ENCODE results near the gene DBNDD2. TPM values are rescaled to one million over a fixed set of nuclear protein-coding genes. Genes with fewer than 3 reads are reported as not detected.

DBNDD2 gene
- total RNA-seq, 1 experiment from 2014 or later, result 69.0 TPM

DNA sequence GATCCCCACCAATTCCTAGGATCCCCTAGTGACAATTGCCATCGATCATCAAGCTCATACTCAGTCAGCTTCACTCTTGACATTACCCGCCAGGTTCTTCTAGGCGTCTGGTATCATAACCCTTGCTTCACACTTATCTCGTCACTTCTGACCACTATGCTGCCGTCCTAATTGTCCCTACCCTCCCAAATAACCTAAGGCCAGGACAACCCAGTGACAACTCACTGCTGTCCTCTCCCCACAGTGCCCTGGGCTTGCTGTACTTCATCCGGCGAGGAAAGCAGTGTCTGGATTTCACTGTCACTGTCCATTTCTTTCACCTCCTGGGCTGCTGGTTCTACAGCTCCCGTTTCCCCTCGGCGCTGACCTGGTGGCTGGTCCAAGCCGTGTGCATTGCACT is 41.5 kb upstream of the DBNDD2 start:
- H3K79me2 ChIP-seq (ENCODE audit: low read depth), result peaks cover 27% of the 10 kb centered on the region
- no peak for DNase-seq
- TF ChIP-seq, protein P1, sequence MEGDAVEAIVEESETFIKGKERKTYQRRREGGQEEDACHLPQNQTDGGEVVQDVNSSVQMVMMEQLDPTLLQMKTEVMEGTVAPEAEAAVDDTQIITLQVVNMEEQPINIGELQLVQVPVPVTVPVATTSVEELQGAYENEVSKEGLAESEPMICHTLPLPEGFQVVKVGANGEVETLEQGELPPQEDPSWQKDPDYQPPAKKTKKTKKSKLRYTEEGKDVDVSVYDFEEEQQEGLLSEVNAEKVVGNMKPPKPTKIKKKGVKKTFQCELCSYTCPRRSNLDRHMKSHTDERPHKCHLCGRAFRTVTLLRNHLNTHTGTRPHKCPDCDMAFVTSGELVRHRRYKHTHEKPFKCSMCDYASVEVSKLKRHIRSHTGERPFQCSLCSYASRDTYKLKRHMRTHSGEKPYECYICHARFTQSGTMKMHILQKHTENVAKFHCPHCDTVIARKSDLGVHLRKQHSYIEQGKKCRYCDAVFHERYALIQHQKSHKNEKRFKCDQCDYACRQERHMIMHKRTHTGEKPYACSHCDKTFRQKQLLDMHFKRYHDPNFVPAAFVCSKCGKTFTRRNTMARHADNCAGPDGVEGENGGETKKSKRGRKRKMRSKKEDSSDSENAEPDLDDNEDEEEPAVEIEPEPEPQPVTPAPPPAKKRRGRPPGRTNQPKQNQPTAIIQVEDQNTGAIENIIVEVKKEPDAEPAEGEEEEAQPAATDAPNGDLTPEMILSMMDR (conservative IDR thresholded peaks at IDR 0.05), result no peak
- no peak for TF ChIP-seq EZH2 (IDR thresholded peaks at IDR 0.05; ENCODE audit: low read depth)
- ChIA-PET POLR2A (ENCODE audit: unreplicated experiment) (no interaction called here), CTCF (interaction anchor here (0.5 to 1.5 kb wide), 2 partner anchors 43 to 71 kb away, joined by 3 to 6 read pairs; no protein-coding TSS in a partner anchor)
- no peak overlapping the region for H2AFZ ChIP-seq
- H3K27me3 ChIP-seq (ENCODE audit: insufficient read depth, low read depth), result no peaks in the 10 kb centered on the region
- no peaks in the 10 kb centered on the region for H3K9me2 ChIP-seq (ENCODE audit: insufficient read depth)
- H4K20me1 ChIP-seq (ENCODE audit: insufficient read depth), result peaks cover 7% of the 10 kb centered on the region; the same call in 1 of the 2 replicates
- no peak overlapping the region for H3K4me3 ChIP-seq
- no peaks in the 10 kb centered on the region for H3K9me3 ChIP-seq (ENCODE audit: insufficient read depth, low read depth)
- H3K27ac ChIP-seq, result no peak overlapping the region
- H3K4me1 ChIP-seq (replicated peaks; ENCODE audit: insufficient read depth), result peaks cover 6% of the 10 kb centered on the region
- BruUV-seq (replicated peaks), result no TSS peak
- intact Hi-C loops (cut with micrococcal nuclease; ENCODE audit: unreplicated experiment), result no loop called here
- no peak overlapping the region for H3K4me2 ChIP-seq
- H3K36me3 ChIP-seq (ENCODE audit: low read depth), result peaks cover 22% of the 10 kb centered on the region; the same call in 1 of the 2 replicates
- H3F3A ChIP-seq (ENCODE audit: insufficient read depth, low read depth), result peaks cover 3% of the 10 kb centered on the region; the same call in 1 of the 2 replicates

DNA sequence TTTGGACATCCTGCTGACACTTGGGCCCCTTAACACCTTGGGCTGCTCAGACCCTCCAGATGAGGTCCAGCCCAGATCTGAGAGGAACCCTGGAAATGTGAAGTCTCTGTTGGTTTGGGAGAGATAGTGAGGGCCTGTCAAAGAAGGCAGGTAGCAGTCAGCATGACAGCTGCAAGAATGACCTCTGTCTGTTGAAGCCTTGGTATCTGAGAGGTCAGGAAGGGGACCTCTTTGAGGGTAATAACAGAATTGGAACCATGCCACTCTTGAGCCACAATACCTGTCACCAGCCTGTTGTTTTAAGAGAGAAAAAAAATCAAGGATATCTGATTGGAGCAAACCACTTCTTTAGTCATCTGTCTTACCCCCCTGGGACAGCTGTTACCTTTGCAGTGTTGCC is 41.0 kb upstream of the DBNDD2 start:
- BruUV-seq (replicated peaks), result no TSS peak
- intact Hi-C loops (cut with micrococcal nuclease; ENCODE audit: unreplicated experiment), result no loop called here
- Histone ChIP-seq H3K4me3 (no peak overlapping the region), H4K20me1 (ENCODE audit: insufficient read depth) (peaks cover 7% of the 10 kb centered on the region; the same call in 1 of the 2 replicates), H3K4me2 (no peak overlapping the region), H3K4me1 (replicated peaks; ENCODE audit: insufficient read depth) (peaks cover 6% of the 10 kb centered on the region), H3K27me3 (ENCODE audit: insufficient read depth, low read depth) (no peaks in the 10 kb centered on the region), H3K9me3 (ENCODE audit: insufficient read depth, low read depth) (no peaks in the 10 kb centered on the region), H3K79me2 (ENCODE audit: low read depth) (peaks cover 27% of the 10 kb centered on the region), H3K9me2 (ENCODE audit: insufficient read depth) (no peaks in the 10 kb centered on the region), H3F3A (ENCODE audit: insufficient read depth, low read depth) (peaks cover 3% of the 10 kb centered on the region; the same call in 1 of the 2 replicates), H2AFZ (no peak overlapping the region), H3K36me3 (ENCODE audit: low read depth) (peaks cover 22% of the 10 kb centered on the region; the same call in 1 of the 2 replicates), H3K27ac (no peak overlapping the region)
- TF ChIP-seq, protein P1 (conservative IDR thresholded peaks at IDR 0.05), result no peak
- TF ChIP-seq EZH2 (IDR thresholded peaks at IDR 0.05; ENCODE audit: low read depth), result no peak
- ChIA-PET CTCF (interaction anchor here (1.5 kb wide), 1 partner anchor 70 kb away, joined by 3 read pairs; no protein-coding TSS in a partner anchor), POLR2A (ENCODE audit: unreplicated experiment) (no interaction called here)
- DNase-seq, result no peak

GRCh38 chr20:45368221-45368980 is 39.7 kb upstream of the DBNDD2 start:
- H3K36me3 ChIP-seq (ENCODE audit: low read depth), result peaks cover 22% of the 10 kb centered on the region; the same call in 1 of the 2 replicates
- H3K27ac ChIP-seq, result no peak overlapping the region
- H3F3A ChIP-seq (ENCODE audit: insufficient read depth, low read depth), result peaks cover 3% of the 10 kb centered on the region; the same call in 1 of the 2 replicates
- no peak overlapping the region for H2AFZ ChIP-seq
- intact Hi-C loops (cut with micrococcal nuclease; ENCODE audit: unreplicated experiment), result no loop called here
- no peaks in the 10 kb centered on the region for H3K9me3 ChIP-seq (ENCODE audit: insufficient read depth, low read depth)
- DNase-seq, result no peak
- no peak overlapping the region for H3K4me3 ChIP-seq
- H3K4me2 ChIP-seq, result no peak overlapping the region
- POLR2A ChIA-PET (ENCODE audit: unreplicated experiment), result no interaction called here
- H3K79me2 ChIP-seq (ENCODE audit: low read depth), result peaks cover 26% of the 10 kb centered on the region
- no peaks in the 10 kb centered on the region for H3K9me2 ChIP-seq (ENCODE audit: insufficient read depth)
- no TSS peak for BruUV-seq (replicated peaks)
- peaks cover 6% of the 10 kb centered on the region for H3K4me1 ChIP-seq (replicated peaks; ENCODE audit: insufficient read depth)
- H3K27me3 ChIP-seq (ENCODE audit: insufficient read depth, low read depth), result no peaks in the 10 kb centered on the region
- no peak for TF ChIP-seq EZH2 (IDR thresholded peaks at IDR 0.05; ENCODE audit: low read depth)
- TF ChIP-seq, protein P1 (conservative IDR thresholded peaks at IDR 0.05), result no peak
- peaks cover 7% of the 10 kb centered on the region; the same call in 1 of the 2 replicates for H4K20me1 ChIP-seq (ENCODE audit: insufficient read depth)
- CTCF ChIA-PET, result interaction anchor here (0.6 to 0.7 kb wide), 2 partner anchors 42 to 112 kb away, joined by 3 to 7 read pairs; no protein-coding TSS in a partner anchor
